Astrocyte of the spinal cord (primary cell): ENCODE measurements around the gene MYCBPAP.

Experiments used
- DNase-seq: peaks from one replicate; pipeline ENCODE4 v3.0.0; 2011; ENCODE audit warnings: low read depth, low spot score
- H3K4me3 ChIP-seq: 2 replicates; pipeline ENCODE4 v1.5.1; 2011; ENCODE audit warnings: low read depth, mild to moderate bottlenecking, low read length, moderate library complexity
- in situ Hi-C: cut with HindIII; loops from 2 replicates; pipeline ENCODE4 v1.10.0; 2017; ENCODE audit warnings: low sequenced_read_pairs
- TF ChIP-seq, protein P1 (sequence below): IDR thresholded peaks from 2 replicates; pipeline ENCODE4 v1.5.1; 2012; ENCODE audit warnings: low read depth, mild to moderate bottlenecking, low read length, inconsistent platforms

The MYCBPAP gene

DNA sequence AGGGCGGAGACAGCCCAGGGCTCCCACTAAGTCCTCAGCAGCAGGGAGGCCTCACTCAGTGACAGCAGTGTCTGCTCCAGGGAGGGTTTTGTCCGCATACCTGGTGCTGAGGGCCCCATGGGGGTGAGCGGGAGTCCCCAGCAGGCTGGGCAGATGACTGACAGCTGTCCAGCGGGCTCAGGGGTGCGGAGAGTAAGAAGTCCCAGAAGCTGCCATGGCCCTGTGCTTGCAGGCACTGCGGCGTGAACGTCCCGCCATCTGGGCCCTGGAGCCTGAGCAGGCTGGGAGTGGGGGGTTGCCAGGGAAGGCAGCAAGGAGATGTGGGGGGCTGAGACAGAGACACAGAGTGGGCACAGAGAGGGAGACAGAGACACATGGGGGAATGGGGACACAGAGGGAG is 72.4 kb downstream of the MYCBPAP start:
- in situ Hi-C loops = no loop called here
- TF ChIP-seq, protein P1, sequence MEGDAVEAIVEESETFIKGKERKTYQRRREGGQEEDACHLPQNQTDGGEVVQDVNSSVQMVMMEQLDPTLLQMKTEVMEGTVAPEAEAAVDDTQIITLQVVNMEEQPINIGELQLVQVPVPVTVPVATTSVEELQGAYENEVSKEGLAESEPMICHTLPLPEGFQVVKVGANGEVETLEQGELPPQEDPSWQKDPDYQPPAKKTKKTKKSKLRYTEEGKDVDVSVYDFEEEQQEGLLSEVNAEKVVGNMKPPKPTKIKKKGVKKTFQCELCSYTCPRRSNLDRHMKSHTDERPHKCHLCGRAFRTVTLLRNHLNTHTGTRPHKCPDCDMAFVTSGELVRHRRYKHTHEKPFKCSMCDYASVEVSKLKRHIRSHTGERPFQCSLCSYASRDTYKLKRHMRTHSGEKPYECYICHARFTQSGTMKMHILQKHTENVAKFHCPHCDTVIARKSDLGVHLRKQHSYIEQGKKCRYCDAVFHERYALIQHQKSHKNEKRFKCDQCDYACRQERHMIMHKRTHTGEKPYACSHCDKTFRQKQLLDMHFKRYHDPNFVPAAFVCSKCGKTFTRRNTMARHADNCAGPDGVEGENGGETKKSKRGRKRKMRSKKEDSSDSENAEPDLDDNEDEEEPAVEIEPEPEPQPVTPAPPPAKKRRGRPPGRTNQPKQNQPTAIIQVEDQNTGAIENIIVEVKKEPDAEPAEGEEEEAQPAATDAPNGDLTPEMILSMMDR = no peak
- DNase-seq = no peak
- no peak overlapping the region for H3K4me3 ChIP-seq
